Neural cell (in vitro differentiated cells): ENCODE measurements around the gene ADAMTS1. TPM values are rescaled to one million over a fixed set of nuclear protein-coding genes. Genes with fewer than 3 reads are reported as not detected.

Source experiments
- H2AFZ ChIP-seq: fragments of 200-600, 300-800 bp; sonication (generic), shearing (Covaris generic); 2 replicates; pipeline ENCODE4 v1.6.0; 2014; ENCODE audit warnings: low read depth, mild to moderate bottlenecking, antibody characterized with exemption, low read length, moderate library complexity
- H3F3A ChIP-seq: fragments of 200-600 bp; shearing (Covaris generic); 2 replicates; pipeline ENCODE4 v1.6.1; 2016; ENCODE audit warnings: mild to moderate bottlenecking, moderate library complexity, mixed read lengths, antibody characterized with exemption, low read length; ENCODE audit not compliant: insufficient read depth, poor library complexity, severe bottlenecking
- H3K27ac ChIP-seq: fragments of 200-600, 300-800 bp; sonication (generic), shearing (Covaris generic); 2 replicates; pipeline ENCODE4 v1.5.1; 2014; ENCODE audit warnings: mild to moderate bottlenecking, low read length, moderate library complexity
- H3K27me3 ChIP-seq: fragments of 300-800, 200-600 bp; sonication (generic), shearing (Covaris generic); 2 replicates; pipeline ENCODE4 v1.6.0; 2014; ENCODE audit warnings: mild to moderate bottlenecking, low read depth, low read length, moderate library complexity; ENCODE audit not compliant: insufficient read depth
- H3K36me3 ChIP-seq: fragments of 300-800, 200-600 bp; sonication (generic), shearing (Covaris generic); 2 replicates; pipeline ENCODE4 v1.5.1; 2014; ENCODE audit warnings: mild to moderate bottlenecking, antibody characterized with exemption, low read length, moderate library complexity; ENCODE audit not compliant: insufficient read depth
- H3K4me2 ChIP-seq: fragments of 300-800, 200-600 bp; sonication (generic), shearing (Covaris generic); 2 replicates; pipeline ENCODE4 v1.6.0; 2014; ENCODE audit warnings: mild to moderate bottlenecking, low read length
- H3K4me3 ChIP-seq: fragments of 300-800, 200-600 bp; sonication (generic), shearing (Covaris generic); 2 replicates; pipeline ENCODE4 v1.5.1; 2014; ENCODE audit warnings: mild to moderate bottlenecking, low read length, moderate library complexity
- H3K79me2 ChIP-seq: fragments of 200-600 bp; shearing (Covaris generic); replicated peaks from 2 replicates; pipeline ENCODE4 v1.6.0; 2014; ENCODE audit warnings: mild to moderate bottlenecking, low read length, moderate library complexity; ENCODE audit not compliant: insufficient read depth
- H3K9ac ChIP-seq: fragments of 300-800, 200-600 bp; sonication (generic), shearing (Covaris generic); 2 replicates; pipeline ENCODE4 v1.6.1; 2016; ENCODE audit warnings: mild to moderate bottlenecking, low read length, mixed read lengths
- H3K9me2 ChIP-seq: fragments of 200-600 bp; shearing (Covaris generic); 2 replicates; pipeline ENCODE4 v1.6.1; 2016; ENCODE audit warnings: mild to moderate bottlenecking, low read length, mixed read lengths; ENCODE audit not compliant: insufficient read depth
- H3K9me3 ChIP-seq: fragments of 200-600, 300-800 bp; sonication (generic), shearing (Covaris generic); 2 replicates; pipeline ENCODE4 v1.6.1; 2016; ENCODE audit warnings: mild to moderate bottlenecking, mixed run types, low read length, moderate library complexity, mixed read lengths
- H4K20me1 ChIP-seq: fragments of 200-600 bp; shearing (Covaris generic); 2 replicates; pipeline ENCODE4 v1.6.1; 2016; ENCODE audit warnings: mild to moderate bottlenecking, mixed run types; ENCODE audit not compliant: insufficient read depth
- EP300 ChIP-seq: fragments of 450-650 bp; conservative IDR thresholded peaks from 2 replicates; pipeline ENCODE4 v1.6.1; 2014; ENCODE audit warnings: antibody characterized with exemption, mild to moderate bottlenecking, moderate library complexity; ENCODE audit not compliant: poor library complexity, severe bottlenecking
- EZH2 ChIP-seq: fragments of 200-600, 300-800 bp; shearing (Covaris generic), sonication (generic); IDR thresholded peaks from 2 replicates; pipeline ENCODE4 v1.6.1; 2014; ENCODE audit warnings: antibody characterized with exemption, low read length, borderline replicate concordance, mild to moderate bottlenecking; ENCODE audit not compliant: insufficient read depth, poor library complexity, severe bottlenecking
- MXI1 ChIP-seq: fragments of 450-650 bp; conservative IDR thresholded peaks from 2 replicates; pipeline ENCODE4 v1.6.1; 2014; ENCODE audit warnings: antibody characterized with exemption, mild to moderate bottlenecking; ENCODE audit not compliant: poor library complexity, severe bottlenecking
- POLR2AphosphoS5 ChIP-seq: IDR thresholded peaks from 2 replicates; pipeline ENCODE4 v1.6.1; 2012
- RAD21 ChIP-seq: fragments of 450-650 bp; conservative IDR thresholded peaks from 2 replicates; pipeline ENCODE4 v1.6.1; 2014; ENCODE audit warnings: antibody characterized with exemption, mild to moderate bottlenecking, moderate library complexity
- SMC3 ChIP-seq: fragments of 450-650 bp; conservative IDR thresholded peaks from 2 replicates; pipeline ENCODE4 v1.6.1; 2014; ENCODE audit warnings: antibody characterized with exemption, mild to moderate bottlenecking, moderate library complexity; ENCODE audit not compliant: poor library complexity
- TAF1 ChIP-seq: IDR thresholded peaks from 2 replicates; pipeline ENCODE4 v1.6.1; 2012; ENCODE audit warnings: low read depth
- polyA plus RNA-seq: library from polyadenylated mRNA; depleted of rRNA; stranded (reverse); fragments of >200 nt; gene quantifications from 2 replicates; pipeline ENCODE4 v1.2.3, GENCODE V29; 2014
- TF ChIP-seq, protein P1 (sequence below): IDR thresholded peaks from 2 replicates; pipeline ENCODE4 v1.6.1; 2012; ENCODE audit warnings: borderline replicate concordance
- TF ChIP-seq, protein P2 (sequence below): fragments of 450-650 bp; IDR thresholded peaks from 2 replicates; pipeline ENCODE4 v1.5.1; 2014; ENCODE audit warnings: antibody characterized with exemption, mild to moderate bottlenecking, moderate library complexity; ENCODE audit not compliant: poor library complexity, severe bottlenecking

ADAMTS1 gene
- polyA plus RNA-seq, 1 donor from 2014 or later, result 0.84 TPM

DNA sequence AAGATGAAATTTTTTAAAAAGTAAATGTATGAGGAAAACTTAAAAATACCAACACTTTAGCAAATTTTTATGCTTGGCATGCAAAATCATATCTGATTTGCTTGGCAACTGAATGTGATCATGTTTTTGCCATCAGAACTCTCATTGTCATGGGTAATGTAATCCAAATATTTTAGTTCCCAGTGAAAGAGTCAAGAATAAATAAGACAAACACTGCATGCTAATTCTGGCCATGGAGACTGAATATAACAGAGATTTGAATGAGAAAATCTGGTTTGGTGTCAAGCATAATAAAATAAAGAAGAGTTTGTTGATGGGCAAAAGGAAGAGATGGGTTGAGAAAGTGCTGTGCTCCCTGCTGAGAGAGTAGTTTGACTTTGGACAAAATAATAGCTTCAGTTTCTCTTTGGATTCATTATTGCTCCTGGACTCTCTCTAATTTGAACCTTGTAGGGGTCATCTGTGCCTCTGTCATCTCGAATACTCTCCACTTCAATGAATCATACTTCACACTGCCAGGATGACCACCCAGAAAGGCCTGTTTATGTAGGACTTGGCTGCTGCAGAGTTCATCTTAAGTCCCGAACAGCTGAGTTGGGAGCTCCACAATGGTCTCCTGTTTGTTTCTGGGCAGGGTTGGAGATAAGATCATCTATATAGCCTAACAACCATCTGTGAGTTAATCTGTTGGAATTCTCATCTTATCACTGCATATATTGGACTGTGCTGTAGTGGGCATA, 34.4 kb downstream of the ADAMTS1 start:
- no peaks in the 10 kb centered on the region for H3K36me3 ChIP-seq
- no peak for TF ChIP-seq TAF1
- no peak for TF ChIP-seq RAD21
- TF ChIP-seq MXI1, result no peak
- TF ChIP-seq, protein P1, sequence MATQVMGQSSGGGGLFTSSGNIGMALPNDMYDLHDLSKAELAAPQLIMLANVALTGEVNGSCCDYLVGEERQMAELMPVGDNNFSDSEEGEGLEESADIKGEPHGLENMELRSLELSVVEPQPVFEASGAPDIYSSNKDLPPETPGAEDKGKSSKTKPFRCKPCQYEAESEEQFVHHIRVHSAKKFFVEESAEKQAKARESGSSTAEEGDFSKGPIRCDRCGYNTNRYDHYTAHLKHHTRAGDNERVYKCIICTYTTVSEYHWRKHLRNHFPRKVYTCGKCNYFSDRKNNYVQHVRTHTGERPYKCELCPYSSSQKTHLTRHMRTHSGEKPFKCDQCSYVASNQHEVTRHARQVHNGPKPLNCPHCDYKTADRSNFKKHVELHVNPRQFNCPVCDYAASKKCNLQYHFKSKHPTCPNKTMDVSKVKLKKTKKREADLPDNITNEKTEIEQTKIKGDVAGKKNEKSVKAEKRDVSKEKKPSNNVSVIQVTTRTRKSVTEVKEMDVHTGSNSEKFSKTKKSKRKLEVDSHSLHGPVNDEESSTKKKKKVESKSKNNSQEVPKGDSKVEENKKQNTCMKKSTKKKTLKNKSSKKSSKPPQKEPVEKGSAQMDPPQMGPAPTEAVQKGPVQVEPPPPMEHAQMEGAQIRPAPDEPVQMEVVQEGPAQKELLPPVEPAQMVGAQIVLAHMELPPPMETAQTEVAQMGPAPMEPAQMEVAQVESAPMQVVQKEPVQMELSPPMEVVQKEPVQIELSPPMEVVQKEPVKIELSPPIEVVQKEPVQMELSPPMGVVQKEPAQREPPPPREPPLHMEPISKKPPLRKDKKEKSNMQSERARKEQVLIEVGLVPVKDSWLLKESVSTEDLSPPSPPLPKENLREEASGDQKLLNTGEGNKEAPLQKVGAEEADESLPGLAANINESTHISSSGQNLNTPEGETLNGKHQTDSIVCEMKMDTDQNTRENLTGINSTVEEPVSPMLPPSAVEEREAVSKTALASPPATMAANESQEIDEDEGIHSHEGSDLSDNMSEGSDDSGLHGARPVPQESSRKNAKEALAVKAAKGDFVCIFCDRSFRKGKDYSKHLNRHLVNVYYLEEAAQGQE, result no peak
- TF ChIP-seq POLR2AphosphoS5, result no peak
- TF ChIP-seq SMC3, result no peak
- TF ChIP-seq EZH2, result no peak
- TF ChIP-seq, protein P2, sequence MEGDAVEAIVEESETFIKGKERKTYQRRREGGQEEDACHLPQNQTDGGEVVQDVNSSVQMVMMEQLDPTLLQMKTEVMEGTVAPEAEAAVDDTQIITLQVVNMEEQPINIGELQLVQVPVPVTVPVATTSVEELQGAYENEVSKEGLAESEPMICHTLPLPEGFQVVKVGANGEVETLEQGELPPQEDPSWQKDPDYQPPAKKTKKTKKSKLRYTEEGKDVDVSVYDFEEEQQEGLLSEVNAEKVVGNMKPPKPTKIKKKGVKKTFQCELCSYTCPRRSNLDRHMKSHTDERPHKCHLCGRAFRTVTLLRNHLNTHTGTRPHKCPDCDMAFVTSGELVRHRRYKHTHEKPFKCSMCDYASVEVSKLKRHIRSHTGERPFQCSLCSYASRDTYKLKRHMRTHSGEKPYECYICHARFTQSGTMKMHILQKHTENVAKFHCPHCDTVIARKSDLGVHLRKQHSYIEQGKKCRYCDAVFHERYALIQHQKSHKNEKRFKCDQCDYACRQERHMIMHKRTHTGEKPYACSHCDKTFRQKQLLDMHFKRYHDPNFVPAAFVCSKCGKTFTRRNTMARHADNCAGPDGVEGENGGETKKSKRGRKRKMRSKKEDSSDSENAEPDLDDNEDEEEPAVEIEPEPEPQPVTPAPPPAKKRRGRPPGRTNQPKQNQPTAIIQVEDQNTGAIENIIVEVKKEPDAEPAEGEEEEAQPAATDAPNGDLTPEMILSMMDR, result no peak
- no peak for TF ChIP-seq EP300
- H3K27me3 ChIP-seq, result no peaks in the 10 kb centered on the region
- no peak overlapping the region for H3K27ac ChIP-seq
- no peak overlapping the region for H3K4me2 ChIP-seq
- no peaks in the 10 kb centered on the region for H4K20me1 ChIP-seq
- no peak overlapping the region for H2AFZ ChIP-seq
- H3K79me2 ChIP-seq, result no peaks in the 10 kb centered on the region
- no peaks in the 10 kb centered on the region for H3K9me2 ChIP-seq
- H3F3A ChIP-seq, result no peaks in the 10 kb centered on the region
- H3K4me3 ChIP-seq, result no peak overlapping the region
- no peaks in the 10 kb centered on the region for H3K9me3 ChIP-seq
- H3K9ac ChIP-seq, result no peak overlapping the region

DNA sequence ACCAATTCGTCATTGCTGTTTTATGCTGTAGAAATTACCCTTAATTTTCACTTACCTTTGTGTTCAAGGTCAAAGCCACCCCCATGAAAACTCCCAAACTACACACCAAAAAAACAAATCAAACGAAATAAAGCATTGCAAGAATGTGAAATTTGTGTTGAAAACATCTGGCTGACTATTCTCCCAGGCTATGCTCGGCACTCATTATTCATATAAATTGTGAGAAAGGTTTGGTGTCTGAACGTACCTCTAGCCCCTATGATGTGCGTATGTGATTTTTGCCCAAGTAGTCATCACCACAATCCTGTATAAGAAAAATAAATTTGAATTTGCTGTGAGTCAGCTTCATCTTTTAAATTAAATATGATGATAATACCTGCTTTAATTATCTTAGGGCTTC, 34.9 kb downstream of the ADAMTS1 start:
- Histone ChIP-seq H3K9me3 (no peaks in the 10 kb centered on the region), H3F3A (no peaks in the 10 kb centered on the region), H3K4me3 (no peak overlapping the region), H3K27ac (no peak overlapping the region), H3K4me2 (no peak overlapping the region), H3K27me3 (no peaks in the 10 kb centered on the region), H2AFZ (no peak overlapping the region), H3K9ac (no peak overlapping the region), H3K9me2 (no peaks in the 10 kb centered on the region), H3K79me2 (no peaks in the 10 kb centered on the region), H4K20me1 (no peaks in the 10 kb centered on the region), H3K36me3 (no peaks in the 10 kb centered on the region)
- no peak for TF ChIP-seq TAF1
- TF ChIP-seq EZH2, result no peak
